Tibial artery (tissue), 4 donors: ENCODE measurements around the gene ONECUT3.

ENCODE experiments used
- DNase-seq, 2 donors: peaks; one replicate each; pipeline ENCODE4 v3.0.0-alpha.2; 2019
- H3K27ac ChIP-seq, 2 donors: fragments of 200-600 bp; sonication (generic) in 1 of 2; 1 replicate in 1 of 2; 2 replicates in 1 of 2; pipeline ENCODE4 v1.5.1; 2018 to 2019; ENCODE audit warnings: mild to moderate bottlenecking in 1 of 2
- H3K27me3 ChIP-seq, 2 donors: fragments of 200-600 bp; sonication (generic) in 1 of 2; one replicate each; pipeline versions ENCODE4 v1.5.1 to v1.6.0; 2016 to 2019
- H3K36me3 ChIP-seq, 3 donors: fragments of 200-600 bp; sonication (generic) in 2 of 3; one replicate each; pipeline ENCODE4 v1.5.1; 2016 to 2019; ENCODE audit warnings: mild to moderate bottlenecking in 2 of 3
- H3K4me1 ChIP-seq, 4 donors: fragments of 200-600 bp; sonication (generic) in 2 of 4; 1 replicate in 3 of 4; 2 replicates in 1 of 4; pipeline ENCODE4 v1.5.1; 2016 to 2019
- H3K4me3 ChIP-seq, 2 donors: fragments of 200-600 bp; sonication (generic) in 1 of 2; 1 replicate in 1 of 2; 2 replicates in 1 of 2; pipeline ENCODE4 v1.5.1; 2018 to 2019; ENCODE audit warnings: mild to moderate bottlenecking in 2 of 2
- H3K9me3 ChIP-seq, 3 donors: fragments of 200-600 bp; sonication (generic) in 1 of 3; one replicate each; pipeline ENCODE4 v1.5.1; 2016 to 2019
- CTCF ChIP-seq, 2 experiments: fragments of 200-600 bp in 1 of 2; fragments of 450-650 bp in 1 of 2; IDR thresholded peaks; one replicate each; pipeline ENCODE4 v1.5.1; 2017 to 2019; ENCODE audit warnings: antibody characterized with exemption in 2 of 2, mild to moderate bottlenecking in 1 of 2, moderate library complexity in 1 of 2
- intact Hi-C: fragments of 100-400 bp; cut with DNase I; formaldehyde crosslinking; loops from one replicate; pipeline ENCODE4 v1.15.0; 2023; ENCODE audit warnings: low total_unique reads

ONECUT3 gene

GRCh38 chr19:1807695-1808394, 54.5 kb downstream of the ONECUT3 start:
- no peak for TF ChIP-seq CTCF (IDR thresholded peaks at IDR 0.05)
- no peak for DNase-seq
- H3K9me3 ChIP-seq = no peaks in the 10 kb centered on the region
- intact Hi-C loops = no loop called here
- H3K27me3 ChIP-seq = no peaks in the 10 kb centered on the region
- no peak overlapping the region for H3K27ac ChIP-seq
- no peaks in the 10 kb centered on the region for H3K36me3 ChIP-seq
- no peak overlapping the region for H3K4me3 ChIP-seq
- H3K4me1 ChIP-seq = peaks cover 0 to 18% (median 13%) of the 10 kb centered on the region in 4 donors

DNA sequence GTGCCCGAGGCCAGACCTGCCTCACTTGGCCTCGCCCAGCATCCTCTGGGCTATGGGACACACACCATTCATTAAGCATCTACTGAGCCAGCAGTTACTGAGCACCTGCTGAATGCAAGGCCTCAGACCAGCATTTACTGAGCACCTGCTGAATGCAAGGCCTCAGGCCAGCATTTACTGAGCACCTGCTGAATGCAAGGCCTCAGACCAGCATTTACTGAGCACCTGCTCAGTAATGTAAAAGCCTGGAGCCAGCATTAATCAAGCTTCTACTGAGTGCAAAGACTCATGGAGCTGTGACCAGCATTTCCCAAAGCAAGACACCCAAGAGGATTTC, 55.1 kb downstream of the ONECUT3 start:
- Histone ChIP-seq H3K27ac (no peak overlapping the region), H3K27me3 (no peaks in the 10 kb centered on the region), H3K9me3 (no peaks in the 10 kb centered on the region), H3K4me3 (no peak overlapping the region), H3K36me3 (no peaks in the 10 kb centered on the region), H3K4me1 (peaks cover 0 to 23% (median 18%) of the 10 kb centered on the region in 4 donors)
- TF ChIP-seq CTCF (IDR thresholded peaks at IDR 0.05) = no peak
- DNase-seq = no peak
- intact Hi-C loops = no loop called here

GRCh38 chr19:1809678-1810077, 56.4 kb downstream of the ONECUT3 start:
- intact Hi-C loops = no loop called here
- H3K9me3 ChIP-seq = no peaks in the 10 kb centered on the region

GRCh38 chr19:1810439-1811160, 57.3 kb downstream of the ONECUT3 start:
- Histone ChIP-seq H3K4me3 (no peak overlapping the region), H3K27ac (peak overlapping the region in 1 of 2 donors; percentile 73), H3K4me1 (peaks cover 0 to 28% (median 21%) of the 10 kb centered on the region in 4 donors), H3K27me3 (no peaks in the 10 kb centered on the region), H3K9me3 (no peaks in the 10 kb centered on the region), H3K36me3 (peaks cover 1 to 13% (median 8%) of the 10 kb centered on the region in 3 donors)
- DNase-seq = peak in 1 of 2 donors; percentile 67
- no peak for TF ChIP-seq CTCF (IDR thresholded peaks at IDR 0.05)
- intact Hi-C loops = no loop called here

More at GRCh38 chr19:1809678-1810077, 56.4 kb downstream of the ONECUT3 start:
- Histone ChIP-seq H3K36me3 (peaks cover 0 to 4% (median 0%) of the 10 kb centered on the region in 3 donors), H3K27me3 (no peaks in the 10 kb centered on the region), H3K4me1 (peaks cover 0 to 28% (median 21%) of the 10 kb centered on the region in 4 donors), H3K27ac (no peak overlapping the region), H3K4me3 (no peak overlapping the region)
- no peak for DNase-seq
- TF ChIP-seq CTCF (IDR thresholded peaks at IDR 0.05) = no peak

- Histone ChIP-seq H3K9me3 (no peaks in the 10 kb centered on the region), H3K4me3 (peak overlapping the region; percentile 53 to 60), H3K27me3 (no peaks in the 10 kb centered on the region), H3K27ac (peak overlapping the region; percentile 29 to 73), H3K4me1 (peaks cover 0 to 28% (median 21%) of the 10 kb centered on the region in 4 donors), H3K36me3 (peaks cover 10 to 22% (median 17%) of the 10 kb centered on the region in 3 donors)
- no peak for TF ChIP-seq CTCF (IDR thresholded peaks at IDR 0.05)
- peak; percentile 70 to 91 for DNase-seq
- intact Hi-C loops = no loop called here
Measured at GRCh38 chr19:1811472-1811894, 58.2 kb downstream of the ONECUT3 start.
